ENCODE data around the gene LOXL3. TPM values are rescaled to one million over a fixed set of nuclear protein-coding genes. Genes with fewer than 3 reads are reported as not detected.
A peak's percentile ranks its signal among the peaks of the same experiment; 100 is the strongest.

LOXL3 gene
- total RNA-seq, 4 donors from 2014 or later, result 0.98 to 5.6 (median 2.2) TPM

DNA sequence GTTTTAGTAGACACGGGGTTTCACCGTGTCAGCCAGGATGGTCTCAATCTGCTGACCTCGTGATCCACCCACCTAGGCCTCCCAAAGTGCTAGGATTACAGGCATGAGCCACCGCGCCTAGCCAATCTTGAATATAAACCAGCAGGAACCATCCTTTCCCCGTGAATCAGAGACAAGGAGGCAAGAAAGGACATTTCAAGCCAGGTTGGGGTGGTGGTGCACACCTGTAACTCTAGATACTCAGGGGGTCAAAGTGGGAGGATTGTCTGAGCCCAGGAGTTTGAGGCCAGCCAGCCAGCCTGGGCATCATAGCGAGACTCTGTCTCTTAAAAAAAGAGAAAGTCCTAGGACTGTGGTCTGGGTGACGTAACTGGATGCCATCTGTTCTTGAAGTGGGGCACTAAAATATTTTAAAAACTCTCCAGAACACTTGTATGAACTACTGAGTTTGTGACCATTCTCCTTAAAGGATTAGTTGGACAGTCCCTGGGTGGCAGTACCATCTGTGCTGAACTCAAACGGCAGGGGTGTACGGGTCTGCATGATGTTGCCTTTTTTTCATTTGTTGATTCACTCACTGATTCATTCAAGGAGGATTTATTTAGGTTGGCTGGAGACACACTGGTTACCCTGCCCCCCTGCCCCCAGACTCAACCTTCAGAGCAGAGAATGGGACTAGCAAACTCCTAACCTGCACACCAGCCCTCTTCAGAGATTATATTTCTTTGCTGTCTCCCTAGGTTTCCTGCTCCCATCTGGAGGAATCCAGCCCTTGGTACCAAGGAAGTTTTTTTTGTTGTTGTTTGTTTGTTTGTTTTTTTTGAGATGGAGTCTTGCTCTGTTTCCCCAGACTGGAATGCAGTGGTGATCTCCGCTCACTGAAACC is 42.4 kb downstream of the LOXL3 start:
- Histone ChIP-seq H3K36me3 (no peaks in the 10 kb centered on the region), H3K9me3 (no peaks in the 10 kb centered on the region), H3K27me3 (peaks cover 45% of the 10 kb centered on the region), H3K27ac (no peak overlapping the region), H3K4me1 (peaks cover 12 to 35% of the 10 kb centered on the region in 2 donors), H3K4me3 (replicated peaks in 1 of 3) (no peak overlapping the region)
- WGBS, 2 donors, result 22 to 29% methylated on average over 11 of the region's 11 CpGs
- intact Hi-C loops (cut with DNase I), result no loop called here
- no peak for TF ChIP-seq POLR2A (IDR thresholded peaks at IDR 0.05)
- TF ChIP-seq, protein P1, sequence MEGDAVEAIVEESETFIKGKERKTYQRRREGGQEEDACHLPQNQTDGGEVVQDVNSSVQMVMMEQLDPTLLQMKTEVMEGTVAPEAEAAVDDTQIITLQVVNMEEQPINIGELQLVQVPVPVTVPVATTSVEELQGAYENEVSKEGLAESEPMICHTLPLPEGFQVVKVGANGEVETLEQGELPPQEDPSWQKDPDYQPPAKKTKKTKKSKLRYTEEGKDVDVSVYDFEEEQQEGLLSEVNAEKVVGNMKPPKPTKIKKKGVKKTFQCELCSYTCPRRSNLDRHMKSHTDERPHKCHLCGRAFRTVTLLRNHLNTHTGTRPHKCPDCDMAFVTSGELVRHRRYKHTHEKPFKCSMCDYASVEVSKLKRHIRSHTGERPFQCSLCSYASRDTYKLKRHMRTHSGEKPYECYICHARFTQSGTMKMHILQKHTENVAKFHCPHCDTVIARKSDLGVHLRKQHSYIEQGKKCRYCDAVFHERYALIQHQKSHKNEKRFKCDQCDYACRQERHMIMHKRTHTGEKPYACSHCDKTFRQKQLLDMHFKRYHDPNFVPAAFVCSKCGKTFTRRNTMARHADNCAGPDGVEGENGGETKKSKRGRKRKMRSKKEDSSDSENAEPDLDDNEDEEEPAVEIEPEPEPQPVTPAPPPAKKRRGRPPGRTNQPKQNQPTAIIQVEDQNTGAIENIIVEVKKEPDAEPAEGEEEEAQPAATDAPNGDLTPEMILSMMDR (IDR thresholded peaks at IDR 0.05), result no peak
- DNase-seq, result no peak

DNA sequence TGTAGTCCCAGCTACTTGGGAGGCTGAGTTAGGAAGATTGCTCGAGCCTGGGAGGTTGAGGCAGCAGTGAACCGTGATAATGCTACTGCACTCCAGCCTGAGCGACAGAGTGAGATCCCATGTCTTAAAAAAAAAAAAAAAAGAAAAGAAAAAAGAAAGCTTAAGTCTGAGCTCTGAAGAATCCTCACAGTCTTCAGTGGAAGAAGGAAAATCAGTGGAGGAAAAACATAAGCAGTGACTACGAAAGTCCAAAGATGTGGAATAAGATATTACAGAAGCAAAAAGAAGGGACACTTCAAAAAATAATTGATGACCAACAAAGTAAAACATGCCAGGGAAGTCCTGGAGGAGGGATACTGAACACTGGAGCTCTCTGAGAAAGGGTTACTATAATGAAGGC is 43.5 kb downstream of the LOXL3 start:
- no peak overlapping the region for H3K27ac ChIP-seq
- peaks cover 16 to 35% of the 10 kb centered on the region in 2 donors for H3K4me1 ChIP-seq
- TF ChIP-seq, protein P1 (IDR thresholded peaks at IDR 0.05), result no peak
- TF ChIP-seq POLR2A (IDR thresholded peaks at IDR 0.05), result no peak
- H3K4me3 ChIP-seq (replicated peaks in 1 of 3), result no peak overlapping the region
- 71 to 78% methylated on average over 4 of the region's 4 CpGs for WGBS, 2 donors
- H3K9me3 ChIP-seq, result no peaks in the 10 kb centered on the region
- peaks cover 7 to 9% of the 10 kb centered on the region in 2 donors for H3K36me3 ChIP-seq
- peaks cover 37% of the 10 kb centered on the region for H3K27me3 ChIP-seq
- DNase-seq, result no peak
- intact Hi-C loops (cut with DNase I), result no loop called here

DNA sequence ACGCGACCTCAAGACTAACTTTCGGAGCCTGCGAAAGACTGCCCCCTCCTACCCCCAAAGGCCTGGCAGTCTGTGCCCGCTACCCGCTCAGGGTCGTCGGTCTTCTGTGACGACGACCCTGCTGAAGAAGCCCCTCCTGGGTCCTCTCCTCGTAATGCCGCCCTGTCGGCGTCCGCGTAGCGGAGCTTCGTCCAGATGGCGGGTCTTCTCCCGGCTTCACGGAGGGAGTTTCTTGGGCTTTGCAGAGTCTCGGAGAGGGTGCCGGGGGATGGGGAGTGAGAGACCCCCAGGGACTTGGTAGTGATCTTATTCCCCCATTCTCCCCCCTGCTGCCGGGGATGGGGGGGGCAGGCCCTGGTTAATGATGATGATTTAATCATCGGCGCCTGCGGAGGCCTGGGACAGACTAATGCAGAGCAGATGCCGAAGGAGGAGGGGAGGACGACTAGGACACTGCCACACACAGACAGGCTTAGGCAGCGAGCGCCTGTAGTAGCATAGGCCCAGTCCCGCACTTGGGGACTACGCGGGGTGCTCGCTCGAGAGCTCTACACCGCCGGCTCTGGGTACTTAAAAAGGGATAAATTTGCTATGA is 45.7 kb downstream of the LOXL3 start:
- TF ChIP-seq POLR2A (IDR thresholded peaks at IDR 0.05), result no peak
- TF ChIP-seq, protein P1 (IDR thresholded peaks at IDR 0.05), result no peak
- H3K4me3 ChIP-seq (replicated peaks in 1 of 3), result peak overlapping the region; percentile 3 to 61 (median 54)
- peaks cover 14% of the 10 kb centered on the region for H3K27me3 ChIP-seq
- intact Hi-C loops (cut with DNase I), result no loop called here
- H3K27ac ChIP-seq, result peak overlapping the region; percentile 96 to 98 (median 98)
- WGBS, 2 donors, result 11 to 13% methylated on average over 30 to 36 of the region's 38 CpGs
- no peaks in the 10 kb centered on the region for H3K9me3 ChIP-seq
- peaks cover 16 to 33% of the 10 kb centered on the region in 2 donors for H3K4me1 ChIP-seq
- H3K36me3 ChIP-seq, result peaks cover 11 to 12% of the 10 kb centered on the region in 2 donors
- peak in 1 of 2 donors; percentile 9 for DNase-seq

DNA sequence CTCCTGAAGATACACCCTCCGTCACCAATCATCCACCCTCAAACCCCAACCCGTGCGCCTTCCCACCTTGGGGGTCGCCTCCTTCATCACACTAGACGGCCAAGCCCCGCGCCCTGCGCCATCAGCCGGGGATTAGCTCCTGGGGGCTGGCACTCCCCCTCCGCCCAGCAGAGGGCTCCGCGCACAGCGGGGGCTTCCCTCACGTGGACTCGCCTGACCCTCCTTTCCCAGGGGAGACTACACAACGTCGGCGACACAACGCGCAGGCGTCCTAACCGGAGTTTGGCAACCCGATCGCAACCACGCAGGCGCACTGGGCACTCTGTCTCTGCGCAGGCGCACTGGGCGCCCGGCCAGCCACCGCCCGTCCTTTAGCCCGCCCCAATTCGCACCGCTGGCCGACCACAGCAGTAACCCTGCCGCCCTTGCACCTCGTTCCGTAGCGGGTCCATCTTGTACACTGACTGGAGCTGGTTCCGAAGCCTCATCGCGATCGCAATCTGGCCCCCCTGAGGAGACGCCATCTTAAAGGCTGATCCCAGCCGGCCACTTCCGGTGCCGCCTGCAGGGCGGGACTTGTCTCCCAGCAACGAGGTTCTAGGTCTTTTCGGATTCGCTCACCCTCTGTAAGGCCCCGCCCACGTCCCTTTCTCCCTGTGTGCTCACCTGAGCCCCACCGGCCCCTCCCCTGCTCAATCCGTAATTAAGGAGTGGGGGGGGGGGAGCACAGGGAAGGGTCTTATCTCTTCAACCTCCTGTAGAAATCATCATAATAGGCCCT is 46.4 kb downstream of the LOXL3 start, which contains the start of gene PCGF1:
PCGF1 (minus strand) TSS at position 551 of the 781 bp plus-strand sequence; CDS start at position 524, 27 bp downstream.
- H3K27me3 ChIP-seq, result peaks cover 13% of the 10 kb centered on the region
- WGBS, 2 donors, result 1% methylated on average over 21 to 29 of the region's 56 CpGs
- H3K9me3 ChIP-seq, result no peaks in the 10 kb centered on the region
- H3K4me1 ChIP-seq, result peaks cover 22 to 33% of the 10 kb centered on the region in 2 donors
- DNase-seq, result peak; percentile 100
- TF ChIP-seq POLR2A (IDR thresholded peaks at IDR 0.05), result peak in 1 of 2 donors; percentile 79
- TF ChIP-seq, protein P1 (IDR thresholded peaks at IDR 0.05), result peak in 3 of 6 experiments; percentile 11 to 35 (median 21)
- peak within 1 kb of the TSS; percentile 44 to 61 (median 54) for H3K4me3 ChIP-seq (replicated peaks in 1 of 3)
- H3K36me3 ChIP-seq, result peaks cover 11 to 12% of the 10 kb centered on the region in 2 donors
- peak within 1 kb of the TSS; percentile 96 to 98 (median 98) for H3K27ac ChIP-seq
- intact Hi-C loops (cut with DNase I), result no loop called here

Data from thyroid gland (tissue), 4 donors.